ENCODE measurements around the gene SMIM21.
A peak's percentile ranks its signal among the peaks of the same experiment; 100 is the strongest.

The SMIM21 gene

DNA sequence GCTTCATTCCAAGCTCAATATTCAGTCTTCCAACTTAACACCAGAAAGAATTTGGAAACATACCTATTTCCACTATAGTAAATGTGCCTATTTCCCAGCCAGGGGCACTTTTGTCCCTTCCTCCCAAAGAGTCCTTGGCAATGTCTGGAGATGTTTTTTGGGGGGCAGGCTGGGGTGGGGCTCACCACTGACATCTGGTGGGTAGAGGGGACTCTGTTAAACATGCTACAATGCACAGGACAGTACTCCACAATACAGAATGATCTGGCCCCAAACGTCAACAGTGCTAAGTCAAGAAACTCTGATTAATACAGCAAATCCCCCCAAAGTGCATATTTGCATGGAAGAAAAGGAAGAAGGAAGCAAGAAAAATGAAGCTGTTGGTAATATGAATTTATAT lies 61.7 kb downstream of the SMIM21 start:
- CTCF ChIA-PET, result interaction anchor here (0.6 to 0.9 kb wide), 3 partner anchors 75 to 717 kb away, joined by 3 to 5 read pairs (median 3); no protein-coding TSS in a partner anchor
- no peak overlapping the region for H3K4me3 ChIP-seq (ENCODE audit: low read depth, low read length)
- H3K27ac ChIP-seq (ENCODE audit: extremely low read depth, low read depth, low read length), result no peak overlapping the region
- no peak for TF ChIP-seq ZNF548 (tag by site-specific recombination; IDR thresholded peaks at IDR 0.05)
- no peak for TF ChIP-seq TCF7L2 (IDR thresholded peaks at IDR 0.05; ENCODE audit: borderline replicate concordance, low read depth, low read length)
- TF ChIP-seq, protein P1, sequence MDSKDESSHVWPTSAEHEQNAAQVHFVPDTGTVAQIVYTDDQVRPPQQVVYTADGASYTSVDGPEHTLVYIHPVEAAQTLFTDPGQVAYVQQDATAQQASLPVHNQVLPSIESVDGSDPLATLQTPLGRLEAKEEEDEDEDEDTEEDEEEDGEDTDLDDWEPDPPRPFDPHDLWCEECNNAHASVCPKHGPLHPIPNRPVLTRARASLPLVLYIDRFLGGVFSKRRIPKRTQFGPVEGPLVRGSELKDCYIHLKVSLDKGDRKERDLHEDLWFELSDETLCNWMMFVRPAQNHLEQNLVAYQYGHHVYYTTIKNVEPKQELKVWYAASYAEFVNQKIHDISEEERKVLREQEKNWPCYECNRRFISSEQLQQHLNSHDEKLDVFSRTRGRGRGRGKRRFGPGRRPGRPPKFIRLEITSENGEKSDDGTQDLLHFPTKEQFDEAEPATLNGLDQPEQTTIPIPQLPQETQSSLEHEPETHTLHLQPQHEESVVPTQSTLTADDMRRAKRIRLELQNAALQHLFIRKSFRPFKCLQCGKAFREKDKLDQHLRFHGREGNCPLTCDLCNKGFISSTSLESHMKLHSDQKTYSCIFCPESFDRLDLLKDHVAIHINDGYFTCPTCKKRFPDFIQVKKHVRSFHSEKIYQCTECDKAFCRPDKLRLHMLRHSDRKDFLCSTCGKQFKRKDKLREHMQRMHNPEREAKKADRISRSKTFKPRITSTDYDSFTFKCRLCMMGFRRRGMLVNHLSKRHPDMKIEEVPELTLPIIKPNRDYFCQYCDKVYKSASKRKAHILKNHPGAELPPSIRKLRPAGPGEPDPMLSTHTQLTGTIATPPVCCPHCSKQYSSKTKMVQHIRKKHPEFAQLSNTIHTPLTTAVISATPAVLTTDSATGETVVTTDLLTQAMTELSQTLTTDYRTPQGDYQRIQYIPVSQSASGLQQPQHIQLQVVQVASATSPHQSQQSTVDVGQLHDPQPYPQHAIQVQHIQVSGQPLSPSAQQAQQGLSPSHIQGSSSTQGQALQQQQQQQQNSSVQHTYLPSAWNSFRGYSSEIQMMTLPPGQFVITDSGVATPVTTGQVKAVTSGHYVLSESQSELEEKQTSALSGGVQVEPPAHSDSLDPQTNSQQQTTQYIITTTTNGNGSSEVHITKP (tag by site-specific recombination; IDR thresholded peaks at IDR 0.05), result no peak
- no peak for TF ChIP-seq ZNF529 (tag by site-specific recombination; IDR thresholded peaks at IDR 0.05; ENCODE audit: insufficient replicate concordance)
- TF ChIP-seq, protein P2, sequence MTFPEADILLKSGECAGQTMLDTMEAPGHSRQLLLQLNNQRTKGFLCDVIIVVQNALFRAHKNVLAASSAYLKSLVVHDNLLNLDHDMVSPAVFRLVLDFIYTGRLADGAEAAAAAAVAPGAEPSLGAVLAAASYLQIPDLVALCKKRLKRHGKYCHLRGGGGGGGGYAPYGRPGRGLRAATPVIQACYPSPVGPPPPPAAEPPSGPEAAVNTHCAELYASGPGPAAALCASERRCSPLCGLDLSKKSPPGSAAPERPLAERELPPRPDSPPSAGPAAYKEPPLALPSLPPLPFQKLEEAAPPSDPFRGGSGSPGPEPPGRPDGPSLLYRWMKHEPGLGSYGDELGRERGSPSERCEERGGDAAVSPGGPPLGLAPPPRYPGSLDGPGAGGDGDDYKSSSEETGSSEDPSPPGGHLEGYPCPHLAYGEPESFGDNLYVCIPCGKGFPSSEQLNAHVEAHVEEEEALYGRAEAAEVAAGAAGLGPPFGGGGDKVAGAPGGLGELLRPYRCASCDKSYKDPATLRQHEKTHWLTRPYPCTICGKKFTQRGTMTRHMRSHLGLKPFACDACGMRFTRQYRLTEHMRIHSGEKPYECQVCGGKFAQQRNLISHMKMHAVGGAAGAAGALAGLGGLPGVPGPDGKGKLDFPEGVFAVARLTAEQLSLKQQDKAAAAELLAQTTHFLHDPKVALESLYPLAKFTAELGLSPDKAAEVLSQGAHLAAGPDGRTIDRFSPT (tag by site-specific recombination; IDR thresholded peaks at IDR 0.05), result no peak
- no peak for TF ChIP-seq ZNF302 (tag by site-specific recombination; IDR thresholded peaks at IDR 0.05; ENCODE audit: low read depth)
- no peaks in the 10 kb centered on the region for H3K36me3 ChIP-seq (ENCODE audit: control insufficient read depth in 2 of 2, insufficient read depth in 1 of 2, low read length in 2 of 2)
- no peaks in the 10 kb centered on the region for H3K9me3 ChIP-seq (ENCODE audit: control insufficient read depth, insufficient read depth, low read depth, low read length)
- POLR2A ChIA-PET, result no interaction called here
- H3K4me1 ChIP-seq (ENCODE audit: control insufficient read depth, insufficient read depth, low read length), result no peaks in the 10 kb centered on the region

DNA sequence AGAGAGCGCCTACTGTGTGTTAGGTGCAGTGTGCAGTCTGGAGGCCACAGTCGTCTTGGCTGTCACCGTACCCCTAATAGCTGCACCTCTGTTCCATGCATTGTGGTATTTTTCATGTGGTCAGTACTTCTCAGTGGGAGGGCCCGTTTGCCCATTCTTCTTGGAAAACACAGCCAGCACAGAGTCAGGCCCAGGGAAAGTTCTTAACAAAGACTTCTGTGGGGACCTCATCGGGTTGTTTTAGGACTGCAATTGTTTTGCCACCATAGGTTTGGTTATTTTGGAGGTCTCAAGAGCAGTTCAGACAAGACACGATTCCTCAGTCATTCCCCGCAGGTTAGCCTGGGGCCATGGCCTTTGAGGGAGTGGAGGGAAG lies 62.3 kb downstream of the SMIM21 start:
- Histone ChIP-seq H3K4me3 (ENCODE audit: low read depth, low read length) (no peak overlapping the region), H3K4me1 (ENCODE audit: control insufficient read depth, insufficient read depth, low read length) (no peaks in the 10 kb centered on the region), H3K27ac (ENCODE audit: extremely low read depth, low read depth, low read length) (no peak overlapping the region), H3K9me3 (ENCODE audit: control insufficient read depth, insufficient read depth, low read depth, low read length) (no peaks in the 10 kb centered on the region), H3K36me3 (ENCODE audit: control insufficient read depth in 2 of 2, insufficient read depth in 1 of 2, low read length in 2 of 2) (no peaks in the 10 kb centered on the region)
- no peak for TF ChIP-seq ZNF202 (tag by site-specific recombination; IDR thresholded peaks at IDR 0.05; ENCODE audit: borderline replicate concordance)
- no peak for TF ChIP-seq ZNF266 (tag by site-specific recombination; IDR thresholded peaks at IDR 0.05; ENCODE audit: low read depth)
- no peak for TF ChIP-seq ZNF596 (tag by site-specific recombination; IDR thresholded peaks at IDR 0.05)
- TF ChIP-seq HOXC10 (CRISPR knock-in tag; IDR thresholded peaks at IDR 0.05), result no peak
- no peak for TF ChIP-seq YY1 (tag by site-specific recombination; IDR thresholded peaks at IDR 0.05)
- no peak for TF ChIP-seq GLIS1 (tag by site-specific recombination; IDR thresholded peaks at IDR 0.05)
- ChIA-PET CTCF (interaction anchor here (0.6 kb wide), 1 partner anchor 76 kb away, joined by 3 read pairs; no protein-coding TSS in a partner anchor), POLR2A (no interaction called here)

DNA sequence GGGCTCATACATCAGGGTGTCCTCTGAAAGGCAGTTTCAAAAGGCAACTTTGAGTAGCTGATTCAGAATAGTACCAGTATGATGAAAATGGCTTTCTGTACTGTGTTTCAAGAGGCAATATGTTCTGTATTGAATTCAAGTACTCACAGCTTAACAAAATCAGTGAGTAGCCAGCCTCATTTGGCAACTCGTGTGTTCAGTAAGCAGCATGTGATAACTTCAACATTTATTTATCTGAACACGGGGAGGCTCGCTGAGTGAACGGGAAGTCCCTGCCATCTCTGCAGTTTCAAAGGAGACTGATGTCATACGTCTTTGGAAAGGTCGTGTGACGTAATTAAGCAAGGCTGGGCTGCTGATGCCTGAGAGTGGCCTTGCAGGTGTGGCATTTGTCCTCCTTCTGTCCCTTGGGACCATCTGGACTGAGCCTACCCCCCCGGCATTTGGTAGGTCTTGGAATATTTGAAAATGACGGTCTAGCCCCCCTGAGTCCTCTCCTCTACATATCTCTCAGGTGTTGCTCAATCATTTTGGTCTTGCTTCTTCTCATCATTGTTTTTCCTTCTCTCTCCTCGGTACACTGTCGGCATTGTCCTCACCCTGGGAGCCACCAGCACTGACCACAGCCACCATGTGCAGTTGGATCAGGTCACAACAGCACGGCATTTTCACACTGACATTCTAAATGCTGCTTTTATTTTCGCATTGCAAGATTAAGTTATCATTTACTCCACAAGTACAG lies 62.8 kb downstream of the SMIM21 start:
- ChIA-PET POLR2A (no interaction called here), CTCF (no interaction called here)
- Histone ChIP-seq H3K27ac (ENCODE audit: extremely low read depth, low read depth, low read length) (no peak overlapping the region), H3K9me3 (ENCODE audit: control insufficient read depth, insufficient read depth, low read depth, low read length) (no peaks in the 10 kb centered on the region), H3K4me1 (ENCODE audit: control insufficient read depth, insufficient read depth, low read length) (no peaks in the 10 kb centered on the region), H3K36me3 (ENCODE audit: control insufficient read depth in 2 of 2, insufficient read depth in 1 of 2, low read length in 2 of 2) (no peaks in the 10 kb centered on the region), H3K4me3 (ENCODE audit: low read depth, low read length) (no peak overlapping the region)
- TF ChIP-seq ZNF140 (tag by site-specific recombination; IDR thresholded peaks at IDR 0.05) (no peak), ZBTB21 (tag by site-specific recombination; IDR thresholded peaks at IDR 0.05) (no peak), ZNF366 (tag by site-specific recombination; conservative IDR thresholded peaks at IDR 0.05) (no peak), ZNF530 (tag by site-specific recombination; IDR thresholded peaks at IDR 0.05; ENCODE audit: low read depth) (no peak), ZNF423 (tag by site-specific recombination; IDR thresholded peaks at IDR 0.05) (no peak)
- TF ChIP-seq, protein P3, sequence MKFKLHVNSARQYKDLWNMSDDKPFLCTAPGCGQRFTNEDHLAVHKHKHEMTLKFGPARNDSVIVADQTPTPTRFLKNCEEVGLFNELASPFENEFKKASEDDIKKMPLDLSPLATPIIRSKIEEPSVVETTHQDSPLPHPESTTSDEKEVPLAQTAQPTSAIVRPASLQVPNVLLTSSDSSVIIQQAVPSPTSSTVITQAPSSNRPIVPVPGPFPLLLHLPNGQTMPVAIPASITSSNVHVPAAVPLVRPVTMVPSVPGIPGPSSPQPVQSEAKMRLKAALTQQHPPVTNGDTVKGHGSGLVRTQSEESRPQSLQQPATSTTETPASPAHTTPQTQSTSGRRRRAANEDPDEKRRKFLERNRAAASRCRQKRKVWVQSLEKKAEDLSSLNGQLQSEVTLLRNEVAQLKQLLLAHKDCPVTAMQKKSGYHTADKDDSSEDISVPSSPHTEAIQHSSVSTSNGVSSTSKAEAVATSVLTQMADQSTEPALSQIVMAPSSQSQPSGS (tag by site-specific recombination; IDR thresholded peaks at IDR 0.05; ENCODE audit: low read depth), result 0 out of 2 replicates have a peak, but pooled peaks have one; percentile 15
- TF ChIP-seq, protein P4, sequence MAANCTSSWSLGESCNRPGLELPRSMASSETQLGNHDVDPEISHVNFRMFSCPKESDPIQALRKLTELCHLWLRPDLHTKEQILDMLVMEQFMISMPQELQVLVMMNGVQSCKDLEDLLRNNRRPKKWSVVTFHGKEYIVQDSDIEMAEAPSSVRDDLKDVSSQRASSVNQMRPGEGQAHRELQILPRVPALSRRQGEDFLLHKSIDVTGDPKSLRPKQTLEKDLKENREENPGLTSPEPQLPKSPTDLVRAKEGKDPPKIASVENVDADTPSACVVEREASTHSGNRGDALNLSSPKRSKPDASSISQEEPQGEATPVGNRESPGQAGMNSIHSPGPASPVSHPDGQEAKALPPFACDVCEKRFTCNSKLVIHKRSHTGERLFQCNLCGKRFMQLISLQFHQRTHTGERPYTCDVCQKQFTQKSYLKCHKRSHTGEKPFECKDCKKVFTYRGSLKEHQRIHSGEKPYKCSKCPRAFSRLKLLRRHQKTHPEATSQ (tag by site-specific recombination; IDR thresholded peaks at IDR 0.05), result no peak
- TF ChIP-seq, protein P5, sequence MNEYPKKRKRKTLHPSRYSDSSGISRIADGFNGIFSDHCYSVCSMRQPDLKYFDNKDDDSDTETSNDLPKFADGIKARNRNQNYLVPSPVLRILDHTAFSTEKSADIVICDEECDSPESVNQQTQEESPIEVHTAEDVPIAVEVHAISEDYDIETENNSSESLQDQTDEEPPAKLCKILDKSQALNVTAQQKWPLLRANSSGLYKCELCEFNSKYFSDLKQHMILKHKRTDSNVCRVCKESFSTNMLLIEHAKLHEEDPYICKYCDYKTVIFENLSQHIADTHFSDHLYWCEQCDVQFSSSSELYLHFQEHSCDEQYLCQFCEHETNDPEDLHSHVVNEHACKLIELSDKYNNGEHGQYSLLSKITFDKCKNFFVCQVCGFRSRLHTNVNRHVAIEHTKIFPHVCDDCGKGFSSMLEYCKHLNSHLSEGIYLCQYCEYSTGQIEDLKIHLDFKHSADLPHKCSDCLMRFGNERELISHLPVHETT (tag by site-specific recombination; IDR thresholded peaks at IDR 0.05), result no peak
